ENCODE measurements around the gene APH1A. TPM values are rescaled to one million over a fixed set of nuclear protein-coding genes. Genes with fewer than 3 reads are reported as not detected.

The APH1A gene
- total and polyA plus RNA-seq, 2 of the 13 experiments (the other 11 are each of a cell fraction or from before 2014, with no cell fraction given) = 114 to 130 TPM

GRCh38 chr1:150268705-150269403 is at the start of gene APH1A (continued):
- TF ChIP-seq, protein P1, sequence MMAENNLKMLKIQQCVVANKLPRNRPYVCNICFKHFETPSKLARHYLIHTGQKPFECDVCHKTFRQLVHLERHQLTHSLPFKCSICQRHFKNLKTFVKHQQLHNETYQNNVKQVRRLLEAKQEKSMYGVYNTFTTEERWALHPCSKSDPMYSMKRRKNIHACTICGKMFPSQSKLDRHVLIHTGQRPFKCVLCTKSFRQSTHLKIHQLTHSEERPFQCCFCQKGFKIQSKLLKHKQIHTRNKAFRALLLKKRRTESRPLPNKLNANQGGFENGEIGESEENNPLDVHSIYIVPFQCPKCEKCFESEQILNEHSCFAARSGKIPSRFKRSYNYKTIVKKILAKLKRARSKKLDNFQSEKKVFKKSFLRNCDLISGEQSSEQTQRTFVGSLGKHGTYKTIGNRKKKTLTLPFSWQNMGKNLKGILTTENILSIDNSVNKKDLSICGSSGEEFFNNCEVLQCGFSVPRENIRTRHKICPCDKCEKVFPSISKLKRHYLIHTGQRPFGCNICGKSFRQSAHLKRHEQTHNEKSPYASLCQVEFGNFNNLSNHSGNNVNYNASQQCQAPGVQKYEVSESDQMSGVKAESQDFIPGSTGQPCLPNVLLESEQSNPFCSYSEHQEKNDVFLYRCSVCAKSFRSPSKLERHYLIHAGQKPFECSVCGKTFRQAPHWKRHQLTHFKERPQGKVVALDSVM (CRISPR knock-in tag; IDR thresholded peaks at IDR 0.05) = no peak
- no peak for TF ChIP-seq MTF1 (CRISPR knock-in tag; IDR thresholded peaks at IDR 0.05)
- TF ChIP-seq, protein P2, sequence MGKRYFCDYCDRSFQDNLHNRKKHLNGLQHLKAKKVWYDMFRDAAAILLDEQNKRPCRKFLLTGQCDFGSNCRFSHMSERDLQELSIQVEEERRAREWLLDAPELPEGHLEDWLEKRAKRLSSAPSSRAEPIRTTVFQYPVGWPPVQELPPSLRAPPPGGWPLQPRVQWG (CRISPR knock-in tag; IDR thresholded peaks at IDR 0.05; ENCODE audit: borderline replicate concordance, low read depth) = no peak
- TF ChIP-seq ZNF24 (IDR thresholded peaks at IDR 0.05) = no peak
- TF ChIP-seq ZBTB1 (CRISPR knock-in tag; IDR thresholded peaks at IDR 0.05; ENCODE audit: borderline replicate concordance) = no peak
- TF ChIP-seq CAMTA2 (CRISPR knock-in tag; IDR thresholded peaks at IDR 0.05; ENCODE audit: borderline replicate concordance) = no peak
- peak; percentile 74; the same call in 1 of the 2 replicates for TF ChIP-seq ZNF333 (CRISPR knock-in tag; IDR thresholded peaks at IDR 0.05; ENCODE audit: borderline replicate concordance)
- TF ChIP-seq MED13 (CRISPR knock-in tag; IDR thresholded peaks at IDR 0.05) = 0 out of 2 replicates have a peak, but pooled peaks have one; percentile 60
- no peak for TF ChIP-seq SRSF4 (IDR thresholded peaks at IDR 0.05; ENCODE audit: low read depth, low read length, poor library complexity, severe bottlenecking)
- TF ChIP-seq, protein P3, sequence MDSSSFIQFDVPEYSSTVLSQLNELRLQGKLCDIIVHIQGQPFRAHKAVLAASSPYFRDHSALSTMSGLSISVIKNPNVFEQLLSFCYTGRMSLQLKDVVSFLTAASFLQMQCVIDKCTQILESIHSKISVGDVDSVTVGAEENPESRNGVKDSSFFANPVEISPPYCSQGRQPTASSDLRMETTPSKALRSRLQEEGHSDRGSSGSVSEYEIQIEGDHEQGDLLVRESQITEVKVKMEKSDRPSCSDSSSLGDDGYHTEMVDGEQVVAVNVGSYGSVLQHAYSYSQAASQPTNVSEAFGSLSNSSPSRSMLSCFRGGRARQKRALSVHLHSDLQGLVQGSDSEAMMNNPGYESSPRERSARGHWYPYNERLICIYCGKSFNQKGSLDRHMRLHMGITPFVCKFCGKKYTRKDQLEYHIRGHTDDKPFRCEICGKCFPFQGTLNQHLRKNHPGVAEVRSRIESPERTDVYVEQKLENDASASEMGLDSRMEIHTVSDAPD (CRISPR knock-in tag; IDR thresholded peaks at IDR 0.05) = no peak
- TF ChIP-seq ARHGAP35 (CRISPR knock-in tag; IDR thresholded peaks at IDR 0.05; ENCODE audit: borderline replicate concordance) = no peak
- TF ChIP-seq ZNF609 (CRISPR knock-in tag; IDR thresholded peaks at IDR 0.05; ENCODE audit: borderline replicate concordance) = no peak
- TF ChIP-seq HNRNPLL (IDR thresholded peaks at IDR 0.05; ENCODE audit: low read depth, low read length, poor library complexity, severe bottlenecking) = peak; percentile 70
- 0 out of 2 replicates have a peak, but pooled peaks have one; percentile 16 for TF ChIP-seq NCOA2 (CRISPR knock-in tag; IDR thresholded peaks at IDR 0.05)
- TF ChIP-seq ZNF577 (CRISPR knock-in tag; IDR thresholded peaks at IDR 0.05; ENCODE audit: borderline replicate concordance, low read depth) = no peak
- peak; percentile 85 for TF ChIP-seq HDAC1 (CRISPR knock-in tag; IDR thresholded peaks at IDR 0.05)
- TF ChIP-seq RFXAP (CRISPR knock-in tag; IDR thresholded peaks at IDR 0.05; ENCODE audit: borderline replicate concordance) = peak; percentile 51; the same call in 1 of the 2 replicates
- TF ChIP-seq ZNF660 (CRISPR knock-in tag; IDR thresholded peaks at IDR 0.05; ENCODE audit: borderline replicate concordance, low read depth) = no peak
- 0 out of 2 replicates have a peak, but pooled peaks have one; percentile 28 for TF ChIP-seq TFAP4 (IDR thresholded peaks at IDR 0.05; ENCODE audit: borderline replicate concordance, low read depth)

Data from HepG2 (cell line).